Fibroblast of gingiva (primary cell): ENCODE data around the gene ZNF784.

Experiments
- DNase-seq: peaks from one replicate; pipeline ENCODE4 v3.0.0-alpha.2; 2011; ENCODE audit warnings: low read depth

The ZNF784 gene

GRCh38 chr19:55624109-55625003 is at the start of gene ZNF784:
TSS of gene ZNF784 (minus strand) at chr19:55624566. CDS start at chr19:55624561, 5 bp downstream.
- DNase-seq, result peak; percentile 85

GRCh38 chr19:55673889-55674288 is 49.5 kb upstream of the ZNF784 start:
- no peak for DNase-seq

- no peak for DNase-seq
Observed at GRCh38 chr19:55673465-55673864, 49.1 kb upstream of the ZNF784 start.

GRCh38 chr19:55672418-55672817 is 48.1 kb upstream of the ZNF784 start:
- DNase-seq, result no peak

- no peak for DNase-seq
Observed at GRCh38 chr19:55671054-55671378, 46.6 kb upstream of the ZNF784 start.

GRCh38 chr19:55670280-55671053 is 46.1 kb upstream of the ZNF784 start:
- peak; percentile 49 for DNase-seq

GRCh38 chr19:55669418-55670279 is 45.3 kb upstream of the ZNF784 start:
- no peak for DNase-seq

- no peak for DNase-seq
Observed at GRCh38 chr19:55668603-55669348, 44.4 kb upstream of the ZNF784 start.

- no peak for DNase-seq
Observed at GRCh38 chr19:55667958-55668357, 43.6 kb upstream of the ZNF784 start.

GRCh38 chr19:55667511-55667910 is 43.1 kb upstream of the ZNF784 start:
- no peak for DNase-seq

GRCh38 chr19:55667006-55667381 is 42.6 kb upstream of the ZNF784 start:
- DNase-seq, result no peak

- DNase-seq, result no peak
Observed at GRCh38 chr19:55666343-55667005, 42.1 kb upstream of the ZNF784 start.

GRCh38 chr19:55663846-55664536 is 39.6 kb upstream of the ZNF784 start:
- no peak for DNase-seq

- no peak for DNase-seq
Observed at GRCh38 chr19:55661826-55662225, 37.5 kb upstream of the ZNF784 start.

- DNase-seq, result no peak
Observed at GRCh38 chr19:55660991-55661390, 36.6 kb upstream of the ZNF784 start.

- DNase-seq, result no peak
Observed at GRCh38 chr19:55660404-55660803, 36.0 kb upstream of the ZNF784 start.

GRCh38 chr19:55659822-55660221 is 35.5 kb upstream of the ZNF784 start:
- no peak for DNase-seq

- no peak for DNase-seq
Observed at GRCh38 chr19:55658846-55659459, 34.6 kb upstream of the ZNF784 start.

- DNase-seq, result no peak
Observed at GRCh38 chr19:55656988-55657747, 32.8 kb upstream of the ZNF784 start.
